Stomach (tissue), 4 donors: ENCODE measurements around the gene SMAD6.

Experiments
- CTCF ChIP-seq, 7 experiments: fragments of 450-650 bp in 4 of 7; fragments of 200-600 bp in 3 of 7; sonication (generic) in 3 of 7; IDR thresholded peaks; one replicate each; pipeline ENCODE4 v1.5.1; 2016 to 2019; ENCODE audit warnings: antibody characterized with exemption in 7 of 7, control low read depth in 2 of 7, mild to moderate bottlenecking in 1 of 7
- EP300 ChIP-seq: sonication (generic); formaldehyde crosslinking; IDR thresholded peaks from one replicate; pipeline ENCODE4 v1.6.1; 2017; ENCODE audit warnings: antibody characterized with exemption
- POLR2A ChIP-seq, 4 donors: fragments of 450-650 bp; IDR thresholded peaks; one replicate each; pipeline ENCODE4 v1.6.1; 2016; ENCODE audit warnings: antibody characterized with exemption in 4 of 4, control low read depth in 2 of 4, mild to moderate bottlenecking in 1 of 4, moderate library complexity in 1 of 4
- POLR2AphosphoS5 ChIP-seq, 3 donors: sonication (generic); formaldehyde crosslinking; IDR thresholded peaks; one replicate each; pipeline ENCODE4 v1.6.1; 2016; ENCODE audit warnings: antibody characterized with exemption in 3 of 3

GRCh38 chr15:66662522-66662921 lies 39.5 kb upstream of the SMAD6 start:
- no peak for TF ChIP-seq CTCF (IDR thresholded peaks at IDR 0.05)
- no peak for TF ChIP-seq POLR2A (IDR thresholded peaks at IDR 0.05)
- TF ChIP-seq EP300, result no peak
- no peak for TF ChIP-seq POLR2AphosphoS5 (IDR thresholded peaks at IDR 0.05)
